Measurements from ENCODE around the gene RSPRY1. TPM values are rescaled to one million over a fixed set of nuclear protein-coding genes. Genes with fewer than 3 reads are reported as not detected.

Gene RSPRY1
- total and polyA plus RNA-seq, 2 of the 4 experiments (the other 2 are of a cell fraction): 25.2 to 62.2 TPM

DNA sequence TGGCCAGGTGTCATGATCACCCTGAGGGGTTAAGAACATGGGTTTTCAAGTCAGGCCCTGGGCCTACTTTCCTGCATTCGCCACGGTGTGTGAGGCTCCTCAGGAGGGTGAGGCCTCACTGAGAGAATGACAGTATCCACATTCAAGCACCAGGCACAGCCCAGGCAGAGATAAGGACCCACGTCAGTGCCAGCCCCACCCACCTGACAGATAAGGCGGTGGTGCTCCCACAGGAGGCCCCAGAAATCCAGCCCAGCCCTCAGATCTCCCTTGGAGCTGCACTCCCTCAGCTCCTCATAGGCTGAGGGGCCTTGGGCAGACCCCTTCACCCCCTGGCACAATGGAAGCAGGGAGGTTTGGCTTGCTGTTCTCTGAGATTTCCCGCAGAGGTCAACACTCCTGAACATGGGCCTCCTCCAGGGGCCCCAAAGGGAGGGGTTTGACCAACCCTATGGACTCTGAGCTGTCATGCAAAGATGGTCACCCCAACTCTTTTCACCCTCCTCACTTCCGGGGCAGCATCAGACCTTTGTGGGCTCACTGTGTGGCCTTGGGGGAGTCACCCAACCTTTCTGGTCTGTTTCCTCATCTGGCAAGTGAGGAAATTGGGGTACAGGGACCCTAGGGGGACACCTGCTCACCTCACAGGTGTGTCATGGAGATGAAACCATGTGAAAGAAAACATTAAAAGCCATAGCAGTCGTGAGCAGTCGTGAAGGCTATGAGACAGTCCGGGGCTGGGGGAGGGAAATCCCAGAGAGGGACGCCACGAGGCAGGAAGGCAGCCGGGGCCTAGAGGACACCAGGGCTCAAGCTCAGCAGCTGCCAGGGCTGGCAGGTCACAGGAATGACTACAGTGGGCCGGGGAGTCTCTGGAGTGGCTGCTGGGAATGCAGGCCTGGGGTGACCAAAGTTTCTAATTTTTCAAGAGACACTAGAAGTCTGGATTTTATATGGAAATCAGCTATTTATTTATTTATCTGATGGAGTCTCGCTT, 83.0 kb downstream of the RSPRY1 start:
- DNase-seq: peak; percentile 14
- dilution Hi-C loops (cut with HindIII; ENCODE audit: low sequenced_read_pairs, unreplicated experiment): no loop called here
- Histone ChIP-seq H2BK5ac (ENCODE audit: low read depth, low read length, poor library complexity, severe bottlenecking) (no peak overlapping the region), H3K27ac (ENCODE audit: insufficient read depth, low read length) (no peak overlapping the region), H3K56ac (ENCODE audit: extremely low read depth, insufficient read depth, low read length) (no peak overlapping the region), H3K9me3 (ENCODE audit: control insufficient read depth, insufficient read depth, low read length) (no peaks in the 10 kb centered on the region), H3K79me1 (ENCODE audit: low read depth in 1 of 2, low read length in 2 of 2) (no peaks in the 10 kb centered on the region), H2BK120ac (ENCODE audit: low read depth, low read length) (no peak overlapping the region), H4K5ac (ENCODE audit: low read depth, low read length) (no peak overlapping the region), H4K91ac (ENCODE audit: insufficient read depth, low read depth, low read length) (no peak overlapping the region), H3K14ac (replicated peaks; ENCODE audit: low read depth, low read length) (no peak overlapping the region), H4K8ac (ENCODE audit: low read depth in 2 of 2, low read length in 2 of 2) (no peak overlapping the region), H2BK15ac (ENCODE audit: low read depth, low read length) (no peak overlapping the region), H2AFZ (replicated peaks; ENCODE audit: low read length, poor library complexity) (peak overlapping the region; percentile 19), H3K18ac (ENCODE audit: low read depth, low read length) (no peak overlapping the region), H2BK20ac (ENCODE audit: low read depth, low read length) (no peak overlapping the region), H2AK5ac (ENCODE audit: low read depth, low read length) (no peak overlapping the region), H3K9me1 (ENCODE audit: insufficient read depth, low read length) (no peaks in the 10 kb centered on the region; the same call in 1 of the 2 replicates), H3K4me2 (ENCODE audit: low read depth, low read length) (no peak overlapping the region), H3K9ac (ENCODE audit: low read depth, low read length) (no peak overlapping the region), H3K4me1 (ENCODE audit: control insufficient read depth, insufficient read depth, low read length) (no peaks in the 10 kb centered on the region), H3K4me3 (ENCODE audit: insufficient read depth, low read depth, low read length) (no peak overlapping the region), H3K4ac (ENCODE audit: low read depth, low read length) (no peak overlapping the region), H3K27me3 (ENCODE audit: control insufficient read depth, insufficient read depth, low read length) (peaks cover 11% of the 10 kb centered on the region; the same call in 1 of the 2 replicates), H4K20me1 (ENCODE audit: insufficient read depth, low read length) (no peaks in the 10 kb centered on the region; the same call in 1 of the 2 replicates), H2AK9ac (replicated peaks; ENCODE audit: low read depth, low read length, poor library complexity) (no peak overlapping the region), H3K23ac (ENCODE audit: low read depth, low read length) (no peak overlapping the region), H3K36me3 (ENCODE audit: control insufficient read depth, insufficient read depth, low read length) (no peaks in the 10 kb centered on the region)
- peak; percentile 32; the same call in 1 of the 2 replicates for ATAC-seq (ENCODE audit: low read depth)
- 45% methylated on average over 8 of the region's 14 CpGs; no CpG with 5 or more reads in 1 of the 2 experiments for WGBS, 2 experiments (ENCODE audit: extremely low coverage in 2 of 2, insufficient read length in 1 of 2)
- POLR2A ChIA-PET (ENCODE audit: unreplicated experiment): no interaction called here
- intact Hi-C loops (cut with micrococcal nuclease): no loop called here
- no TSS peak for BruUV-seq (replicated peaks)
- in situ Hi-C loops (cut with MboI; ENCODE audit: low sequenced_read_pairs): no loop called here
- TF ChIP-seq CHD1 (IDR thresholded peaks at IDR 0.05; ENCODE audit: low read depth, low read length) (no peak), RCOR1 (IDR thresholded peaks at IDR 0.05; ENCODE audit: insufficient replicate concordance, low read length) (no peak), MAZ (IDR thresholded peaks at IDR 0.05; ENCODE audit: borderline replicate concordance, low read depth, low read length) (no peak), CTCF (conservative IDR thresholded peaks at IDR 0.05; ENCODE audit: low read depth, low read length) (no peak), CEBPB (IDR thresholded peaks at IDR 0.05; ENCODE audit: low read depth, low read length) (no peak), MXI1 (IDR thresholded peaks at IDR 0.05; ENCODE audit: borderline replicate concordance, low read depth, low read length) (no peak), POLR2A (IDR thresholded peaks at IDR 0.05; ENCODE audit: low read depth, low read length) (no peak), RAD21 (IDR thresholded peaks at IDR 0.05; ENCODE audit: low read length) (no peak), SMC3 (IDR thresholded peaks at IDR 0.05; ENCODE audit: low read depth, low read length) (no peak), NFE2L2 (IDR thresholded peaks at IDR 0.05; ENCODE audit: low read depth, low read length) (no peak)
- TF ChIP-seq, protein P1, sequence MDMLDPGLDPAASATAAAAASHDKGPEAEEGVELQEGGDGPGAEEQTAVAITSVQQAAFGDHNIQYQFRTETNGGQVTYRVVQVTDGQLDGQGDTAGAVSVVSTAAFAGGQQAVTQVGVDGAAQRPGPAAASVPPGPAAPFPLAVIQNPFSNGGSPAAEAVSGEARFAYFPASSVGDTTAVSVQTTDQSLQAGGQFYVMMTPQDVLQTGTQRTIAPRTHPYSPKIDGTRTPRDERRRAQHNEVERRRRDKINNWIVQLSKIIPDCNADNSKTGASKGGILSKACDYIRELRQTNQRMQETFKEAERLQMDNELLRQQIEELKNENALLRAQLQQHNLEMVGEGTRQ (IDR thresholded peaks at IDR 0.05; ENCODE audit: low read depth, low read length): no peak
- CTCF ChIA-PET: interaction anchor here (0.6 kb wide), 1 partner anchor 21 kb away, joined by 8 read pairs; no protein-coding TSS in a partner anchor
